HG03439 (cell line): ENCODE results near the gene SURF1.
"Not testable (repeated sequence)": the region's sequence is repeated elsewhere in the genome, so short reads cannot be mapped to it uniquely, and the experiment has no call there.

ENCODE experiments used
- ATAC-seq: cut with Tn5 transposase; IDR thresholded peaks from one replicate; pipeline ENCODE4 v1.9.1; 2021; ENCODE audit warnings: mild to moderate bottlenecking, moderate library complexity; ENCODE audit not compliant: unreplicated experiment

SURF1 gene

DNA sequence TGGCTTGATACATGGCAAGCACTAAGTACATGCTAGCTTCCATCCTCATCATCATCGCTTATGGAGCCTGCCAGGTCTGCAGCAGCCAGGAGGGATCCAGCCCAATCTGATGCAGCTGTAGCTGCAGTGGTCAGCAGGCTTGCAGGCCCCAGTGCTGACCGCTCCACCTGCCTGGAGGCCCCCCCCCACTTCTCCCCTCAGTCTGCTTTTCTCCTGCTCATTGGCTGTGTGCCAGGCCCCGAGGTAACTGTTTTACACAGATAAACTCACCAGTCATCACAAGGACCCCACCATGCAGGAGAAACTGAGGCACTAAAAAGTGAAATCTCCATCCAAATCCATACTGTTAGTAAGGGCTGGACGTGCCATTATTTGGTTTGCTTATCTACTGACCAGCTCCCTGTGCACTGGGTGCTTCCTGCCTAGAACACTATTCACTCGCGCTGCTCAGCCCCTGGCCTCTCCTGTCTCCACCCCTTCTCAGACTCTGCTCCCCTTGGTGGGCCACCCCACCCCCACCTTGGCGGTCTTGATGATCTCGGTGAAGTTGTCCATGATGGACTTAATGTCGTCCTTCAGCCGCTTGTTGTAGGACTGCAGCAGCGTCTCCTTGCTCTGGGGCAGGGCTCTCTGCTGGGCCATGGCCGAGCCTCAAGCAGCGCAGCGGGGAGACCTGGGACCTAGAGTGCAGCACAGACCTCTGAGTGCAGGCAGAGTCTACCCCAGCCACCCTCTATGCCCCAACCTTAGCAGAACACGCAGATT lies 10.1 kb downstream of the SURF1 start:
- ATAC-seq: no peak

DNA sequence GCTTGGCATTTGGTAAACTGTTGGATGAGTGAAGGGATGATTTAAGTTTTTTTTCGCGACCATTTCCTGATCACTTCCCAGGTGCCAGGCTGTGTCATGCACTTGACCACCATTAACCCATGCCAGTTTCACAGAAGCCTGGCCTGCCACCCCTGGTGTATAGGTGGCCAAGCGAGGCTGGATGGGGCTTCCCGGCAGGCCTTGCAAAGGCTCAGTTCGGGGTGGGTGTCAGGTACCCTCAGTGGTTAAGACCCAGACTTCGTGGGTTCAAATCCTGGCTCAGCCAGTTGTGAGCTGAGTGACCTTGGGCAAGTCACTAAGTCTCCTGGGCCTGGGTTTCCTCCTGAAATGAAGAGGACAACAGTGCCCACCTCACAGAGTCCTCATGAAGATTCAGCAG lies 10.7 kb downstream of the SURF1 start:
- ATAC-seq: no peak

DNA sequence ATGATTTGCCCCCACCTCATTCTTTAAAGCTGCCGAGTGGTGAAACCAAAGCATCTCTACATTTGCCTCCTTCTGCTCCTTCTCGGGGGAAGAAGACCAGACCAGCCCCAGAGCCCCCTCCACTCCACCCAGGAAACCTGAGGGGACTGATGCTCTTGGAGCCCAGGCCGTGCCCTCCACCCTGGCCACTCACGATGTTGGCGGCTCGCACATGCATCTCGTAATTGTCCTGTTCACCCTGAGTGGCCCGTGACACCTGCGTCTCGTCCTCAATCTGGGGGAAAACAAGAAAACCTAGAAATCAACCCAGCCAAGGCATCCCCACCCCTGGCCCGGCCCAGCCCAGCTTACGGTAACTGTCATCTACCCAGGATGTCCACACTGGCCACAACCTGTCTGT lies 11.3 kb downstream of the SURF1 start:
- ATAC-seq: no peak

DNA sequence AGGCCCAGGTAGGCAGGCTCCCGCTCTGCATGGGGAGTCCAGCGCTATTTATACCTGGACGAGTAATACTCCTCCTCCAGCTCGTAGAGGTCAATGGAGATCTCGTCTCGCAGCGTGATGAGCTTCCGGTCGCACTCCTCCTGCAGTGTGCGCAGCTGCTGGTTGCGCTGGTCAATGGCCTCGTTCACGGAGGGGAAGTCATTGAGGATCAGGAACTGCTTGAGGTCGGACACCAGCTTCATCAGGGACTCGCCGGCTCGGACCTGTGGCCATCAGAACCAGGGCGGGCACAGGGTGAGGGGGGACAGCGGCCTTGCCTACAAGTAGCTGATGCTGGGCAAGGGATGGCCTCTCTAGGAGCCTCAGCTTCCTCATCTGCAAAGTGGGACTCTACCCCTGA lies 12.2 kb downstream of the SURF1 start:
- ATAC-seq: no peak

DNA sequence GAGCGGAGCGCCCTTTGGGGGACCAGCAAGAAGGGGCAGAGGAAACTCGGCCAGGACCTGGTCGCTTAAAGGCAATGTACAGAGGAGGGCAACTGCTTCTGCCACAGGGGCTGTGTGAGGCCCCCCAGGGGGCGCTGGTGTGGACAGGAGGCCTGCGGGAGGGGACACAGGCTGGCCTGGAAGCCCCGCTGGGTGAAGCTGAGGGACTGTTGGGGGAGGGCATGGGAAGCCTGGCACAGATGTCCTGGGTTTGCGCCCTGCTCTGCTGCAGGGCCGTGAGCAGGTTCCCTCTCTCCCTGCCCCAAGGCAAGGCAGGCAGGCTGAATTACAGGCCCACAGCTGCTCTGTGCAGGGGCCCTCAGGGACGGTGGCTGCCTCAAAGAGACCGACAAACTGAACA lies 13.7 kb downstream of the SURF1 start:
- no peak for ATAC-seq

DNA sequence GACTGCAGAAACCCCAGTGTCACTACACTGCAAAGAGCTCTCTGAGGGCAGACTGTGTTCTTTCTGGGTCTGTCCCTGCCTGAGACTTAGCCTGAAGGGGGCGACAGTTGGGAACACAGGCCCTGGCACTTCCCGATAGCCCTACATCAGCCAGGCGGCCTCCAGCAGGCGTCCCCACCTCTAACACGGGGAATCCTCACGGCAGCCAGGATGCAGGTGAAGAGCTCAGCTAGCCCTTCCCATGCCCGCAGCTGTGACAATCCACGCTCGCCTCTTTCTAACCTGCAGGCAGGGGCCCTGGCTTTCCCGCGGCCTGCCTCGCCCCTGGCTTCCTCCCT lies 14.2 kb downstream of the SURF1 start:
- ATAC-seq: no peak

DNA sequence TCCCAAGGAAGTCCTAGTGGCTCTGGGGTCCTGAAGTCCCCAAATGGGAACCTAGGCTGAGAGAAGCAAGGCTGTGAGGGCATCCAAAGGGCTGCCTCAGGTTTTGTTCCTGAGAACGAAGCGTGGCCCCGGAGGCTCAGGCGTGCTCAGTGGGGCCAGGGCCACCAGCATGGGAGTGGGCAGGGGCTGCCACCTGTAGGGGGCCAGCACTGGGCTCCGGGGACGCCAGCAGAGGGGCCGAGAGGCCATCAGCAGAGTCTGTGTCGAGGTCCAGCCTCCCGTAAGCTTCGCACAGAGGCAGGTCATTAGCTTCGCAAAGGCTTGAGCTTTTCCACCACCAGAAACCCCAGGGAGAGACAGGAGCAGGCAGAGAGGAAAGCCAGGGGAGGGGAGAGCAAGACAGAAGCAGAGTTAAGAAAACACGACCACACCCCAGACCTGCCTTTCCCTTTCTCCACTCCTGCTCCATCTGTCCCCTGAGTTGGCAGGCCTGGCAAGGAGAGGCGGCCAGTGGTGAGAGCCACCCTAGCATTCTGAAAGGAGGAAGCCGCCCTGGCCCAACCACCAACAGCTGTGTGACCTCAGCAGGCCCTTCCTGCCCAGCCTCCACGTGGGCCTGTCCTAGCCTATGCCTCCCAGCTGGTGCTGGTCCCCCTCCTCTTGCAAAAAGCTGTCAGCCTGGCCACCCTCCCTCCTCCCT lies 14.8 kb downstream of the SURF1 start:
- no peak for ATAC-seq

DNA sequence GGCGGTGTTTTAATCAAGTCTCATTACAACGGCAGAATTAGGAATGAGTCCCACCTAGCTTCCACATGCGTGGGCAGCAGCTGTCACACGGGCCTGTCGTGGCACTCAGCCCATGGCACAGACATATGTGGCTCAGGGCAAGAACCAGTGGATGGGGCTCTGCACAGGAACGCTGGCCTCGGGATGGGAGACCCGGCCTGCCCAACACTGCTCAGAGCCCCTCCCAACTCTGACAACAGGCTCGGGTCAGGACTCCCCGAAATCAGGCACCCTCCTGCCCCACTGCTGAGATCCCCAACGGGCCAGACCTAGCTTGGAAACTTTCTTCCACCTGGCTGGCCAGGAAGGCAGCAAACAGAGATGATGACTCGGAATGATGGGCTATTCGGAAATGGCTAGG lies 15.4 kb downstream of the SURF1 start:
- ATAC-seq: no peak

DNA sequence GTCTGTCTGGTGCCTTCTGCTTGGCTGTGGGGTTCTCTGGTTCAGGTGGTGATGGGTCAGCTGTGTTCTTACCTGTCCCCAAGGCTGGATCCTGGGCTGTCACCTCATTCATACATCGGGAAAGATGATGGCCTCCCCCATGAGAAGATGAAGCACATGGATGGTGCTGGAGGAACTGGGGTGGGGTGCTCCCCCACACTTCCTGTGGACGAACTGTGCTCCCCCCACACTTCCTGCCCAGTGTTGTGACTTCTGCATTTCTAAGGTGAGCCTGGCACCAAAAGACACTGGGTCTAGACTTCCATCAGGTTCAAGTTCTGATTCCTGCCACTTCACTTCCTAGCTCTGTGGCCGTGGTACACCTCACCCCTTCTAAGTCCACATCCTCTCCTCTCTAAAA lies 16.0 kb downstream of the SURF1 start:
- ATAC-seq: no peak

DNA sequence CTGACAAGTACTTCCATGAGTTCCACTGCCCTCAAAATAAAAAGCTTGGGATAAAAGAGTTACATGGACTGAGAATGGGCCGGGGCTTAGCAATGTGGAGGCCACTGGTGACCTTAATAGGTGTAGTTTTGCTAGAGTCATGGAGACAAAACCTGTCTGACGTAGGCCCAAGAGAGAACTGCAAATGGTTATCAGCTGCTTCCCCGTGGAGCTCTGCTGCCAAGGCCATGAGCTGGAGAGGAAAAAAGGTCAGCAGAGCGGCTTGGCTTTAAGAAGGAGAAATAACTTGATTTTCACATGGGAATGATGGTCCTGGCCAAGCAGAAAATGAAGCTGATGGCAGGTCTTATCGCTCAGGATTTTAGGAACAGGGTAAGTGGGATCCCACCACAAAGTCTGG lies 16.6 kb downstream of the SURF1 start:
- ATAC-seq: no peak

DNA sequence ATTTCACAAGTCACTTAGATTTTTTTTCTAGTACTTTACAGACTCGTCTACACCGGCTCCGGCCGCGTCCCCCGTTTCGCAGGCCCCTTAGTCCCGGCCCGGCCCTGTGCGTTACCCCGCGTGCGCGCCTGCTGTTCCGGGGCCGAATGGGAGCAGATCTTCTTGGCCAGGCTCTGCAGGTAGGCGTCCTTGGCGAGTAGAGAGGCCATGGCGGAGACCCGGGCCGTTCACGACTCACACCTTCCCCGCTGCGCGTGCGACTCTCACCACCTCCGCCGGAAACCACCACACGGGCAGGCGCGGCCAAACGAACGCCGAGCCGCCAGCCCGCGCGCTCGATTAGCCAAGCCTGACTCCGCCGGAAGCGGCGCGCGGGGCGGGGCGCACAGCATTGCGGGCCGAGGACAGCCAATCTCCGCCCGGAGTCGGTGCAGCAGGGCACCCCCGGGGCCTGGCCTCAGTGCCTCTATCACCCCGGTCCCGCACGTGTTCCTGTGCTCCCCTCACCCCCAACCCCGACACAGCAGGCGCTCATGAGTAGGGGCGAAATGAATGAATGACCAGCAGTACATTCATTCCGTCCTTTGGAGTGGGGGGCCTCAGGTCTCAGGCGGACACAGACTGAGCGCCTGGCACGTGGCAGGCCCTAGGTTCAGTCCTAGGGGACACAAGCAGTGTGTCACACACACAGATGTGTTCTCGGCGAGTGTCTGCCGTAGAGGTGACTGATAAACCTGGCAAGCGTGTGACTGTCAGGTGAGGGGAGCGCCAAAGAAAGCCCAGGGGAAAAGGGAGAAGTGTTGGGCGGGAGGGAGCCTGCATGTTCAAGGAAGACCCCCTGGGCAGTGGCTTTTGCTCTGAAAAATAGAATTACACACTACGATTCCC lies 20.1 kb downstream of the SURF1 start, which contains the start of gene SURF6:
Gene SURF6, minus strand, starts transcription at position 265 of the 888 bp plus-strand sequence. Its CDS starts 56 bp downstream, at position 209.
- peak; percentile 75 for ATAC-seq

DNA sequence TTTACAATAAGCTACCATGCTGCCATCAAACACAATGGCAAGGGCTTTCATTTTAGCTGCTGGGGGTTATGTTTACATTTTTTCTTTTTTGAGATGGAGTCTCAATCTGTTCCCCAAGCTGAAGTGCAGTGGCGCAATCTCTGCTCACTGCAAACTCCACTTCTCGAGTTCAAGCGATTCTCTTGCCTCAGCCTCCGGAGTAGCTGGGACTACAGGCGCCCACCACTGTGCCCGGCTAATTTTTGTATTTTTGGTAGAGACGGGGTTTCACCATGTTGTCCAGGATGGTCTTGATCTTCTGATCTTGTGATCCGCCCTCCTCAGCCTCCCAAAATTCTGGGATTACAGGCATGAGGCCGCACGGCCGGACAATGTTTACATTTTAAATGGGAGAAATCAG lies 21.4 kb downstream of the SURF1 start:
- not testable (repeated sequence) for ATAC-seq

DNA sequence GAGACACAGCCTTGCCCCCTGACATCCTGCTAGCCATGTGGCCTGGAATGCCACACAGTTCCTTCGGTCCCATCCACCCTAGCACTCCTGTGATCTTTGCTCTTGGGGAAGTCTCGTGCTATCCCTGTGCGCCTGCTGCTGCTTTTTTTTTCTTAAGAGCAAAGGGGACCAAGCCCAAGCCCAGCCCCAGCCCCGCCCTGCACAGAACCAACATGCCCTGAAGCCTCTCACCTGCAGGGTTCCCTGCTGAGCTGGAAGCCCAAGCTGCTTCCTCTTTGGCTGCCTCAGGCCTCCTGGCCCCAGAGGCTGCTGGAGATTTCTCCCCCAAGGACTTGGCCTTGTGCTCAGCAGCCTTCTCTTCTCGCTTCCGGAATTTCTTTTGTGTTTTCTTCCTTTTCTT lies 22.1 kb downstream of the SURF1 start:
- ATAC-seq: no peak

DNA sequence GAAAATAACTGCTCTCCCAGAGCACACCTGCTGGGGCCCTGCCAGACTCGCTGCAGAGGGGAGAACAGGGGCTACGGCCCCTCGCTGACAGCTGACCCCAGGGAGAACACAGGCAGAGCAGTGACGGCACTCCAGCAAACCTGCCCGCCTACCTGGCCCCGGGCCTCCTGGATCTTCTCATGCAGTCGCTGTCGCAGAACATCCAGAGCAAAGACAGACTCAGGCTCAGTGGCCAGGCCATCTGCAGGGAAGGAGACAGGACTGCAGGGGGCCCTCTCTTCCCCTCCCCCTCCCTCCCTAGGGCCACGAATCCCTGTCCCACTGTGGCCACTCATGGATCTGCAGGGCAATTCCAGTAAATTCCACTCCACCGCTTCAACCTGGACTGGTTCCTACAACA lies 22.7 kb downstream of the SURF1 start:
- no peak for ATAC-seq

DNA sequence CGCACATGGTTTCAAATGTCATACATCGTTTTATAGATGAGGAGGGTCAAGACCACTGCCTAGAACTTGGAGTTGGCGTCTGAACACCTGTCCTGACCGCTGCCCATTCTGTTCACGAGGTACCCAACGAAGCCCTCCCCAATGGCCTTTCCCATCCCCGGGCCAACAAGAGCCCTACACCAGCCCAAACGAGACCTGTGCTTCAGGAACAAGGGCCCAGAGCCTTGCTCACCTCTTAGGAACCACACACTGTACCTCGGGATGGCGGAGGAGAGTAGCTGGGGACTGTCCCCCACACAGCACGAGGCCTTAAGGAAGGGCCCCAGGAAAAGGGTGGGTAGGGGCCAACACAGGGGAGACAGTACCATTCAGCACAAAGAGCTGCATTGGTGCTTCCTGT lies 23.3 kb downstream of the SURF1 start:
- no peak for ATAC-seq

DNA sequence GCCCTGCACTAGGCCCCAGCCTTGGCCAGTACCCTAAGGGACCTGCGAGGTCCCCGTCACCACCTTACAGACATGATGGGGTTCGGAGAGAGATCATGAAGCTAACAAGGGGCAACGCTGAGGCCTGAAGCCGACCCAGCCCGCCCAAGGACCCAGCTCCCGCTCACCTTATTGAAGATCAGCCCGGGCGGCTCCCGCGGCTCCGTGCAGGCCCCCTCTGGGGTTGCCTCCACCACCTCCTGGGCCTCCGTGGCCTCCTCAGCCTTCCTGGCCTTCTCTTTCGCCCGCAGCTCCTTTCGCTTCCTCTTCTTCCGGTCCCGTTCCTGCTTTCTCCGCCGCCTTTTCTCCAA lies 23.9 kb downstream of the SURF1 start:
- ATAC-seq: no peak

DNA sequence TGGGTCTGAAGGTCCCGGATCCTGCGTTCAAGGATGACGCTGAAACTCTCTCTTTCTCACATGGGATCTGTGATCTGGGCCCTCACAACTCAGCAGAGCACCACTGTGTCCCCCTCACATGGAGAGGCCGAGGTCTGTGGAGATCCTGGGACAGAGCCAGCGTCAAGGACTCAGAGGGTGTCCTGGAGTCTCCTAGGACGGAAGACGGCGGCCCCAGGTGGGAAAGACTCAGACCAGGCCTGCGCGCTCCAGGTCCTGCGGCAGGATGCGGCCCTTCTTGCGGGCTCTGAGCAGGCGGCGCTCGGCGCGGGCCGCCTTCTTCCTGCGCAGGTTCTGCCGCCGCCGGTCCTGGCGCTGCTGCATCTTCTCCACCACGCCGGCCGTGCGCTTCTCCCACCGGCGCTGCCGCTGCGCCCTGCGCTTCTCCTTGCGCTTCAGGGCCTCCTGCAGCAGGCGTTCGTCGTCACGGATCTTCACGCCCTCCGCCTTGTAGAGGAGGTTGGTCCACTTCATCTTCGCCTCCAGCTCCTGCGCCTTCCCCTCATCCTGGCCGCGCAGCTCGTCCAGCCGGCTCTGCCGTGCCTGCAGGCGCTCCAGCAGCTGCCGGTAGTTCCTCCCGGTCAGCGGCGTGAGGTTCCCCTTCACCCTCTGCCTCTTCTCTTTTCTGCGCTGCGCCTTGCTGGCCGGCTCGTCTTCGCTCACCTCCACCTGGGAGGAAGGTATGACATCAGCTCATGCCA lies 24.5 kb downstream of the SURF1 start:
- no peak for ATAC-seq

DNA sequence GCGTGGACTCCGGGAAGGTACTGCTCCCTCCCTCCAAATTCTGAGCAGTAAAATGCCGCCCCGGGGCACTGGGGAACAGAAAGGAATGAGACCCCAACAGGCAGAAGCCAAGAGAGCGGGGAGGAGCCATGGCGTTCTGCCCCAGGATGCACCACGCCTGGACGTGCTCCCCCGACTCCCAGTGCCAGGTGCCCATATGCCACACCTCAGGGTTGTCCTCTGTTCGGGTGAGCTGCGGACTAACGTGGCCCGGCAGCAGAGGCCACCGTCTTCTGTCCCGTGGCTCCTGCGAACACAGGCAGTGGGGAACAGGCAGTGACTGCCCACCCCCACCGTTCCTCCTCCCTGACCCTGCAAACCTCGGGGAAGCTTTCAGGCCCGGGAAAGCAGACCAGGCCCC lies 25.1 kb downstream of the SURF1 start:
- no peak for ATAC-seq

DNA sequence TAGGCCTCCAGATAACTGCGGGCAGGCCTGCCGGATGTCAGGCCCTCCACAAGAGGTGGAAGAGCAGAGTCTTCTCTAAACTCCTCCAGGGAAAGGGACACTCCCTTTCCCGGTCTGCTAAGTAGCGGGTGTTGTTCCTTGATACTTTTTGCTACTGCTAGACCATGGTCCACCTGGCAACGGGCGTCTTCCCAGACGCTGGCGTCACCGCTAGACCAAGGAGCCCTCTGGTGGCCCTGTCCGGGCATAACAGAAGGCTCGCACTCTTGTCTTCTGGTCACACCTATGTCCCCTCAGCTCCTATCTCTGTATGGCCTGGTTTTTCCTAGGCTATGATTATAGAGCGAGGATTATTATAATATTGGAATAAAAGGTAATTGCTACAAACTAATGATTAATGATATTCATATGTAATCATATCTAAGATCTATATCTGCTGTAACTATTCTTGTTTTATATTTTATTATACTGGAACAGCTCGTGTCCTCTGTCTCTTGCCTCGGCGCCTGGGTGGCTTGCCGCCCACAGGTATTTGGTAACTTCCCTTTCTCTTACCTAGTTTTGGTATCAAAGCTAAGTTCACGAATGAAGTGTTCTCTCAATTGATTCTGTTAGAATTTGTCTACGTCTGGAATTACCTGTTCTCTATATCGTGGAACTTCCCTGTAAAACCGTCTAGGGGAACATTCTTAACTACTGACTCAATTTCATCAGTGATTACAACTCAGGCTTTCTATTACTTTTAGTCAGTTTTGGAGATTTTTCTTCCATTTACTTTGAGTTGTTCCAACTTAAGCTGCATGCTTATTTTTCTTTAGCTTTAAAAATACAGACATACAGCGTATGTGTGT lies 26.8 kb downstream of the SURF1 start:
- ATAC-seq: not testable (repeated sequence)

DNA sequence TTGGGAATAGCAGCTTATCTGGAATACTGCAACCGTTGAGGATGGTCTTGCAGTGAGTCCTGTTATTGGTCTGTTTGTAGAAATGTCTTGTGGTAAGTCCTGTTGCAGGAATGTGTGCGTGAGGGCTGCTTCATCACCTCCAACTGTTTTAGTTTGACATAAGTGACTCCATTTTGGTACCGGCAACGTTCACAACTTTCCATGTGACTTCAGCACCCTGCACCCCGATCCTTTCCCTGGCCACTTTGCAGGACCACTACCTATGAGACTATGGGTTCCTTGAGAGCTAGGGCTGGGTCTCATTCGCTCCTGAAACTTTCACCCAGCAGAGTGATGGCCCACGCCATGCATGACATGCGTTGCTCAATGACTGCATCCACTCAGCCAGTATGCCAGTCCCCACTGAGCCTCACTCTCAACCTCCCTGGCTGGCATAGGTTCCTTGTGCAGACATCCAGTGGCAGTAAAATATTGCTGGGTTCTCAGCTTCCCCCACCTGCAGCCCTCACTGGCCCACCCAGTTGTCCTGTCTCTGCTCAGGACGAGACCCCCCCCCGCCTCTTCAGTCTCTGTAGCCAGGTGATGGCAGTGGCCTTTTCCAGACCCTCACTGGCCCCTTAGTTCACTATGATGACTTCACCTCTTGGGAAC lies 28.3 kb downstream of the SURF1 start:
- ATAC-seq: no peak
